Ascending aorta (tissue), 2 donors: Measurements from ENCODE around the gene SGO1. TPM values are rescaled to one million over a fixed set of nuclear protein-coding genes. Genes with fewer than 3 reads are reported as not detected.
A peak's percentile ranks its signal among the peaks of the same experiment; 100 is the strongest.

Source experiments
- DNase-seq, 2 donors: peaks; one replicate each; pipeline ENCODE4 v3.0.0-alpha.2; 2019; ENCODE audit warnings: low spot score in 2 of 2
- H3K27ac ChIP-seq, 2 donors: fragments of 200-600 bp; sonication (generic); one replicate each; pipeline ENCODE4 v1.5.1; 2016 to 2017; ENCODE audit warnings: mild to moderate bottlenecking in 1 of 2
- H3K27me3 ChIP-seq: fragments of 200-600 bp; sonication (generic); one replicate; pipeline ENCODE4 v1.5.1; 2017
- H3K36me3 ChIP-seq, 2 donors: fragments of 200-600 bp; sonication (generic); one replicate each; pipeline ENCODE4 v1.5.1; 2016
- H3K4me1 ChIP-seq, 2 donors: fragments of 200-600 bp; sonication (generic); one replicate each; pipeline ENCODE4 v1.5.1; 2016 to 2017; ENCODE audit warnings: mild to moderate bottlenecking in 1 of 2
- H3K4me3 ChIP-seq, 2 donors: fragments of 200-600 bp; sonication (generic); one replicate each; pipeline ENCODE4 v1.5.1; 2016 to 2017; ENCODE audit warnings: mild to moderate bottlenecking in 1 of 2
- H3K9me3 ChIP-seq, 2 donors: fragments of 200-600 bp; sonication (generic); one replicate each; pipeline ENCODE4 v1.5.1; 2016
- CTCF ChIP-seq, 3 experiments: fragments of 200-600 bp in 2 of 3; fragments of 450-650 bp in 1 of 3; sonication (generic) in 2 of 3; IDR thresholded peaks; one replicate each; pipeline ENCODE4 v1.5.1; 2016 to 2019; ENCODE audit warnings: antibody characterized with exemption in 3 of 3, mild to moderate bottlenecking in 1 of 3, moderate library complexity in 1 of 3
- intact Hi-C: fragments of 100-400 bp; cut with DNase I; formaldehyde crosslinking; loops from one replicate; pipeline ENCODE4 v1.15.1; 2023
- total RNA-seq: library from RNA; depleted of rRNA; stranded (reverse); fragments of >200 nt; gene quantifications from one replicate; pipeline ENCODE4 v1.1.0, GENCODE V29; 2016

SGO1 gene
- total RNA-seq, 1 donor from 2014 or later: not detected

- Histone ChIP-seq H3K27me3 (no peaks in the 10 kb centered on the region), H3K4me1 (no peaks in the 10 kb centered on the region), H3K4me3 (no peak overlapping the region), H3K36me3 (no peaks in the 10 kb centered on the region), H3K27ac (no peak overlapping the region), H3K9me3 (no peaks in the 10 kb centered on the region)
- no peak for DNase-seq
- intact Hi-C loops: no loop called here
- TF ChIP-seq CTCF (IDR thresholded peaks at IDR 0.05): no peak
These were observed 11.8 kb upstream of the SGO1 start for GRCh38 chr3:20197775-20198174.

- no peak for TF ChIP-seq CTCF (IDR thresholded peaks at IDR 0.05)
- H3K36me3 ChIP-seq: no peaks in the 10 kb centered on the region
- no peaks in the 10 kb centered on the region for H3K4me1 ChIP-seq
- H3K27me3 ChIP-seq: no peaks in the 10 kb centered on the region
- H3K27ac ChIP-seq: no peak overlapping the region
- intact Hi-C loops: no loop called here
- no peaks in the 10 kb centered on the region for H3K9me3 ChIP-seq
- DNase-seq: no peak
- H3K4me3 ChIP-seq: no peak overlapping the region
These were observed 8.9 kb upstream of the SGO1 start for GRCh38 chr3:20194793-20195460.

GRCh38 chr3:20190991-20191390 is 5.0 kb upstream of the SGO1 start:
- TF ChIP-seq CTCF (IDR thresholded peaks at IDR 0.05): no peak
- no peaks in the 10 kb centered on the region for H3K4me1 ChIP-seq
- no peaks in the 10 kb centered on the region for H3K9me3 ChIP-seq
- no peaks in the 10 kb centered on the region for H3K27me3 ChIP-seq
- intact Hi-C loops: no loop called here
- H3K27ac ChIP-seq: no peak overlapping the region
- no peak overlapping the region for H3K4me3 ChIP-seq
- no peaks in the 10 kb centered on the region for H3K36me3 ChIP-seq
- DNase-seq: no peak

- no peak for TF ChIP-seq CTCF (IDR thresholded peaks at IDR 0.05)
- peak overlapping the region; percentile 70 to 85 for H3K4me3 ChIP-seq
- no peaks in the 10 kb centered on the region for H3K9me3 ChIP-seq
- no peak for DNase-seq
- intact Hi-C loops: loop anchor here (2.0 to 10.0 kb wide), 3 partner anchors 146 to 1568 kb away; partner anchors contain the start of genes KAT2B, RAB5A and ZNF385D
- H3K27ac ChIP-seq: peak overlapping the region; percentile 91 to 94
- H3K36me3 ChIP-seq: no peaks in the 10 kb centered on the region
- H3K27me3 ChIP-seq: no peaks in the 10 kb centered on the region
- H3K4me1 ChIP-seq: peaks cover 0 to 6% of the 10 kb centered on the region in 2 donors
These were observed 596 bp upstream of the SGO1 start for GRCh38 chr3:20186600-20187004.

GRCh38 chr3:20185331-20185678 is 701 bp downstream of the SGO1 start:
- TF ChIP-seq CTCF (IDR thresholded peaks at IDR 0.05): no peak
- peak overlapping the region; percentile 70 to 85 for H3K4me3 ChIP-seq
- intact Hi-C loops: loop anchor here (2.0 to 10.0 kb wide), 2 partner anchors 125 to 1569 kb away; partner anchors contain the start of gene ZNF385D
- H3K27ac ChIP-seq: no peak overlapping the region
- no peaks in the 10 kb centered on the region for H3K9me3 ChIP-seq
- peaks cover 0 to 6% of the 10 kb centered on the region in 2 donors for H3K4me1 ChIP-seq
- no peaks in the 10 kb centered on the region for H3K36me3 ChIP-seq
- no peaks in the 10 kb centered on the region for H3K27me3 ChIP-seq
- DNase-seq: no peak
